GM18868 (cell line): ENCODE results near the gene ORAI3.

ENCODE experiments used
- ATAC-seq: cut with Tn5 transposase; IDR thresholded peaks from one replicate; pipeline ENCODE4 v1.9.1; 2021; ENCODE audit warnings: mild to moderate bottlenecking, moderate library complexity; ENCODE audit not compliant: unreplicated experiment

Gene ORAI3

DNA sequence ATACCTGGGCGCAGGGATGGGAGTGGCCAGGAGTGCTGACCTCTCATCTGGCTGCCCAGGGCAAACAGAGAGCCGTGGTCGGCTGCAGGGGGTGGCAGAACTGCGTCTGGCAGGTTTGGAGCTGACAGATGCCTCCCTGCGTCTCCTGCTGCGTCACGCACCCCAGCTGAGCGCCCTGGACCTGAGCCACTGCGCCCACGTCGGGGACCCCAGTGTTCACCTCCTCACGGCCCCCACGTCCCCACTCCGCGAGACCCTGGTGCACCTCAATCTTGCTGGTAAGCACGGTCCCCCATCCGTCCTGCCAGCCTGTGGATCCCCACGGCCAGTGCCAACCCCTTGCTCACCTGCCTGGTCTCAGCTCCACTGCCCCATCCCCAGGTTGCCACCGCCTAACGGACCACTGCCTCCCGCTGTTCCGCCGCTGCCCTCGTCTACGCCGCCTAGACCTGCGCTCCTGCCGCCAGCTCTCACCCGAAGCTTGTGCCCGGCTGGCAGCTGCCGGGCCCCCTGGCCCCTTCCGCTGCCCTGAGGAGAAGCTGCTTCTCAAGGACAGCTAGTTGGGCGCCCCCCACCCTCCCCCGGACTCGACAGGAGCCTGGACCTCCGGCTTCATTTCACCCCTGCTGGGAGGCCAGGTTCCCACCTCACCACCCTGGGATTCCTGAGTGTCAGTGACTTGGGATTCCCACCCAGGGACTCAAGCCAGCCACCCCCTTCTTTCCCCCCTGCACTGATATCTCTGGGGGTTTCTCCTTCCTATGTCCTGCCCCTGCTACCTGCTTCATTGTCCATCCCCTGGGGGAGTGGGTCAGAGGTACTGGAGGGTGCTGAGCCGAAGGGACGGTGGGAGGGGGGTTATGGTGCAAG, 2.0 kb upstream of the ORAI3 start:
- no peak for ATAC-seq

DNA sequence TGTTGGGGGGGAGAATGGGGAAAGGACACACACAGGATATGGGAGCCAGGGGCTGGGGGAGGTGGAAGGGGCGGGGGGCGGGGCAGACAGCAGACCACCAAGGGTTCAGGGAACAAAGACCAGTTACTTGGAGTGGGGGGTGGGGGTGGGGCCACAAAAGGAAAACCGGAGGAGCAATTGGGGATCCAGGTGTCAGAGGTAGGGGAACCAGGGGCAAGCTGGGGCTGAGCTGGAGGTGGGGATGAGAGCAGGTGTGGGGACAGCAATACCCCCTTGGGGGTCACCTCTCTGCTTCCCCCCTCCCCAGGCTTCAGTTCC, 1.4 kb upstream of the ORAI3 start:
- ATAC-seq: no peak

DNA sequence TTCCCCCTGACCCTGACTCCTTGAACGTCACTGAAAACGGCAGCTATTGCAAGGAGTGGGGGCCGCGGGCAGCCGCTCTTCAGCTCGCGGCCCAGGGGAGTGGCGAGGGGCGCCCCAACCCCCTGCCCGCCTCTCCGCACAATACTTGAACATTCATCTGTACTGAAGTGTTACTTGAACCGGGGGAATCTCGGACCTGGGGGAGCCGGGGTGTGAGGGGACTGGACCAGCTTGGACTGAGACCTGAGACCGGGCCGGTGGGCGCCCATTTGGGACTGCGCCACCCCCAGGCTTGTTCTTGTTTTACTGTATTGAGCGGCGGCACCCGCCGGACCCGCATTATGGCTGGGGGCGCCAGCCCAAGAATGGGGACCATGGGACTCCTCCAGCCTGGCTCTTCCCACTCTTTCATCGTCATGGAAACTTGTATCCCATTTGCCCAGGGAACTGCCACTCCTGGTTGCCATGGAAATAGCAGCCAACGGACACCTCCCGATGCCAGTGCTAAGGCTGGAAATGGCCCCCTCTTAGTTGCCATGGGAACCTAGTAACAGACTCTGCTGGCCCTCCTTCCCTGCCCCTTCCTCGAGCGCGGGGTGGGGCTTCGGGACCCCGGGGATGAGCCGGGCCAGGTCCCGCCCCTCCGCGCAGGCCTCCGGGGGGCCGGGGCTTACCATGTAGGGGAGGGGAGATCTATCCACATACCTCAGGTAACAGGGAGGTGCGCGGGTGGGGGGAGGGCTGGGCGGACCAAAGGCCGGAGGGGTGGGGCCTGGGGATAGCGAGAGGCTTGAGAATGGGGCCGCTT, 805 bp upstream of the ORAI3 start:
- ATAC-seq: peak; percentile 15

DNA sequence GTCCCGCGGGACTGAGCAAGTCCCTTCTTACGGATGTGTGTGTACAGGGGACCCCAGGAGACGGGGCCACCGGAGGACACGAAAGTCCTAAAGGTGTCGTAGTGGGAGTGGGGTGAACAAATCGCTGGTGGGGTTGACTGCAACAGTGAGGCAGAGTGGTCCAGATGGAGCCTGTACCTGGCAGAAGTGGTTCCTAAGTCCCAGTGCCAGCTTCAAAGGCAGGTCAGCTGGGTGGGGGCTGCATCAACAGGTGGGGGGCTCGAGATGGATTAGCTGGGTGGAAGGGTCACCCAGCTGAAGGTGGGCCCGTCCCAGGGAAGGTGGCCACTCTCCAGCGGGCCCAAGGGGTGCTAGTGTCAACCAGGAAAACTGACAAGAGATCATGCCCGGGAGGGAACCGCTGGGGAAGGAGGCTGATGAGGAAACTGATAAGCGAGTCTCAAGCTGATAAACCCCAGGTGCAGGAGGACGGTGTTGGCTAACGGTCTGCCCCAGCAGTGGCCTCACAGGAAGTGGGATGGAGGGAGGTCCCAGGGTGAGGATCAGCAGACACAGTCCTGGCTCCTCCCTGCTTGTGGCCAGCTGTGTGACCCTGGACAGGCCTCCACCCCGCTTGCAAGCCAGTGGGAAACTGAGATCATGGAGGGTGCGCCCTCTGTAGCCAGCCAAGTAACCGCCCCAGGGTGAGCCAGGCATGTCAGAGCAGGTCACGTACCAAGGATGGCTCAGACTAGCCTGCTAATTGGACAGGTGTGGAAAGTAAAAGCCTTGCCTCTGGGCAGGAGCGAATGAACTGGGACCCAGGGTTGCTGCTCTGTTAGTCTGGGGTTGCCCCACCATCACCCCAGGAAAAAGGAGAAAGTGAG, 1.0 kb downstream of the ORAI3 start:
- peak; percentile 48 for ATAC-seq

DNA sequence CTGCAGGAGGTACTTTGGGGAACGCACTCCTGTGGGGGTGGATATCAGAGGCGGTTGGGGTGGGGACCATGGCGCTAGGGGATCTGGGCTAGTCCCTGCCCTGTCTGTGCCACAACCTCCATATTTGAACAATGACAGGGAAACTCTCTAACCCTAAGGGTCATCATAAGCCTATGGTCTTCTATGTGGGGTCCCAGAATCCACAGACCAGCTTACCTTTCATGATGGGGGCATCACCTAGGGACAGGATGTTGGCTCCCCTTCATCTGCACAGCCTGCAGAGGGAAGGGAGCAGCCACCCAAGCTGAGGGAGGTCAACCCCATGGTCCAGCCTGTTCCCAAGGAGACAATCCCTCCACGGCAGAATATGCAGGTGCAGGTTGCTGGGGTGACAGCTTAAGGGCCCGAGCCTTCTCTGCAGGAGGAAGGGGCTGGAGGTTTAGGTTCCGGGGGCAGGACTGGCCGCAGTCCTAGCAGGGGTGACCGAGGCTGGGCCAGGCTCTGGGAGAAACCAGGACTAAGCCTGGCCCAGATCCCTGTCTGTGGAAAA, 1.7 kb downstream of the ORAI3 start:
- ATAC-seq: no peak

DNA sequence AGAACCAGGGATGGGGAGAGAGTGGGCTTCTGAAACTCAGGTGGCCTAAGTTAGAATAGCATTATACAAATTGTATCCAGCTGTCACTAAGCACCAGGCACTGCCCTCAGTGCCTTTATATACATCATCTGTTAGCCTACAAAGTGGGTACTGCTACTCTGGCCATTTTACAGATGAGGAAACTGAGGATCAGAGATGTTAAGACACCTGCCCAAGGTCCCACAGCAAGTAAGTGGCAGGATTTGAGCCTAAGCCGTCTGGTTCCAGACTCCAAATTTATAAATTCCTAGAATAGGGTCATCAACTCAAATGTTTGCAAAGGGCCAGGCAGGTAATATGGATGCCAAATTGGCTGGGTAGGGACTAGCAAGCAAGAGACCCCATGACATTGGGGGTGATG, 2.3 kb downstream of the ORAI3 start:
- ATAC-seq: no peak

DNA sequence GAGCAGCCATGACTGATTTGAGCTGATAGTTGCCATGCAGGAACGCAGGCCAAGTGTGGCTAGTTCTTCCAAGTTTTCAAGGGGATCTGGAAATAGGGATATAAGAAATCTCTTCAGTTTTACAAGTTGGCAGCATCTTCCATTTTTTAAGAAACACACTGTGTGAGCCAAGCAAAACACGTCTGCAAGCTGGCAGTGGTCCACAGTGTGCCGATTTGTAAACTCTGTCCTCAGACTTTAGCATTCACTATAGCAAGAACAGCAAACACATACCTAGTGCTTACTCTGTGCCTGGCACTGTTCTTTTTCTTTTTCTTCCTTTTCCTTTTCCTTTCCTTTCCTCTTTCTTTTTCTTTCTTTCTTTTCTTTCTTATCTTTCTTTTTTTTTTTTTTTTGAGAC, 2.9 kb downstream of the ORAI3 start:
- no peak for ATAC-seq

DNA sequence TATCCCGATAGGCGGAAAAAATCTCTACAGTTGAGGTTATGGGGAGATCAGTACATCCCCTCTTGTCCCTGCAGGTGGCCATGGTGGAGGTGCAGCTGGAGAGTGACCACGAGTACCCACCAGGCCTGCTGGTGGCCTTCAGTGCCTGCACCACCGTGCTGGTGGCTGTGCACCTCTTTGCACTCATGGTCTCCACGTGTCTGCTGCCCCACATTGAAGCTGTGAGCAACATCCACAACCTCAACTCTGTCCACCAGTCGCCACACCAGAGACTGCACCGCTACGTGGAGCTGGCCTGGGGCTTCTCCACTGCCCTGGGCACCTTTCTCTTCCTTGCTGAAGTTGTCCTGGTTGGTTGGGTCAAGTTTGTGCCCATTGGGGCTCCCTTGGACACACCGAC, 4.2 kb downstream of the ORAI3 start:
- ATAC-seq: no peak

DNA sequence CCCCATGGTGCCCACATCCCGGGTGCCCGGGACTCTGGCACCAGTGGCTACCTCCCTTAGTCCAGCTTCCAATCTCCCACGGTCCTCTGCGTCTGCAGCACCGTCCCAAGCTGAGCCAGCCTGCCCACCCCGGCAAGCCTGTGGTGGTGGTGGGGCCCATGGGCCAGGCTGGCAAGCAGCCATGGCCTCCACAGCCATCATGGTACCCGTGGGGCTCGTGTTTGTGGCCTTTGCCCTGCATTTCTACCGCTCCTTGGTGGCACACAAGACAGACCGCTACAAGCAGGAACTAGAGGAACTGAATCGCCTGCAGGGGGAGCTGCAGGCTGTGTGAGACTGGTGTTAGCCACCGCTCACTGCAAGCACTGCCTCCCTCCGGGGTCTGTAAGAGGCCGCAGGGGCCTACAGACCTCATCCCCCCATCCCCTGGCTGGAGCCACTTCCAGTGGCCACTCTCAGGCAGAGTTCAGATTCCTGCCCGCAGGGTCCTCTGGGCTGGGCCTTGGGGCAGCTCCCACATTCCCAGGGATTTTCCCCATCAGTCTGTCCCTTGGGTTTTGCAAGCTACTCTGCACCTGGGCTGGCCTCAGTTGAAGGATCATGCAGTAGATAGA, 4.8 kb downstream of the ORAI3 start:
- ATAC-seq: no peak

DNA sequence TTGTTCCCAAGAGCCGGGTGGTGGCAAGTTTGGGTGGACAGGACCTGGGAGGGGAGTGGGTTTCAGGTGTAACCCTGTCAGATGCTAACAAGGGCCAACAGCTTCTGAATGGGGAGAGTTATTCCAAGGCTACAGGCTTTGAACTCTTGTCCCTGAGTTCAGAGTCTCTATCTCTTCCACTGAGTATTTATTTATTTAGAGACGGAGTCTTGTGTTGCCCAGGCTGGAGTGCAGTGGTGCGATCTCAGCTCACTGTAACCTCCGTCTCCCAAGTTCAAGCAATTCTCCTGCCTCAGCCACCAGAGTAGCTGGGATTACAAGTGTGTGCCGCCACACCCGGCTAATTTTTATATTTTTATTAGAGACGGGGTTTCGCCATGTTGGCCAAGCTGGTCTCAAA, 6.1 kb downstream of the ORAI3 start:
- ATAC-seq: no peak

DNA sequence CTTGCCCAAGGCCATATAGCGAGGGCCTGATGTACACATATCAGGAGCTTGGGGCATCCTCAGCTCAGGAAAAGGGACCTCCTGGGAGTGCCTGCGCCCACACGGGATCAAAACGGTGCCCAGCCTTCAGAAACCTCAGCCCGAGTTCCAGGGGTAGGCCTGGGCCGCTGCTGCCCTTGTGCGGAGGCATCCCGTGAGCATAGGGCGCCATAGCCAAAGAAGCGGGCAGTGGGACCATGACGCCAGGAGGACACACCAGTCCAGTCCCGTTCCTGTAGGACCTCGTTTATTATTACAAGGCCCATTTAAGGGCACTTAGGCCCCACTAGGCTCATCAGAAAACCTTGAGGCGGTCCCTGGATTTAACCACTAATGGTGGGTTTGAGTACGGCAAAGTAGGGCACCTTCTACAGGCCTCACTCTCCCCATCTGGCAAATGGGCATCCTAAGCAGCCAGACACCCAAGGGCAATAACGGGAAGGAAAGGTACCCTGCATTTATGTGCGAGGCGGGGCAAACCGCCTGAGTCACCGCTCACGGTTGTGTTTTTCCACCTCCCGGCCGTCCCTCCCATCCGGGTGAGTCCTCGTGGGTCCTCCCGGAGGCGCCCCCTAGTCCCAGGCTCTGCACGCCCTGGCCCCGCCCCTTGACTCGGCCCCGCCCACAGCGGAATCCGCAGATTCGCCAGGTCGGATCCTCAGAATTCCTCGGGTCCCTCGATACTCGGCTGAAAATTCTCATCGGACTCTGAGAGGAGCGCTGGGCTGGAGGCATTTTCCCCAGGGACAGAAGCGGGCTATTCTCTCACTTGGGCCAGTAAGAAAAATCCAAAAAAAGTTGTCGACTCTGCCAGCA, 8.0 kb downstream of the ORAI3 start:
- peak; percentile 42 for ATAC-seq

DNA sequence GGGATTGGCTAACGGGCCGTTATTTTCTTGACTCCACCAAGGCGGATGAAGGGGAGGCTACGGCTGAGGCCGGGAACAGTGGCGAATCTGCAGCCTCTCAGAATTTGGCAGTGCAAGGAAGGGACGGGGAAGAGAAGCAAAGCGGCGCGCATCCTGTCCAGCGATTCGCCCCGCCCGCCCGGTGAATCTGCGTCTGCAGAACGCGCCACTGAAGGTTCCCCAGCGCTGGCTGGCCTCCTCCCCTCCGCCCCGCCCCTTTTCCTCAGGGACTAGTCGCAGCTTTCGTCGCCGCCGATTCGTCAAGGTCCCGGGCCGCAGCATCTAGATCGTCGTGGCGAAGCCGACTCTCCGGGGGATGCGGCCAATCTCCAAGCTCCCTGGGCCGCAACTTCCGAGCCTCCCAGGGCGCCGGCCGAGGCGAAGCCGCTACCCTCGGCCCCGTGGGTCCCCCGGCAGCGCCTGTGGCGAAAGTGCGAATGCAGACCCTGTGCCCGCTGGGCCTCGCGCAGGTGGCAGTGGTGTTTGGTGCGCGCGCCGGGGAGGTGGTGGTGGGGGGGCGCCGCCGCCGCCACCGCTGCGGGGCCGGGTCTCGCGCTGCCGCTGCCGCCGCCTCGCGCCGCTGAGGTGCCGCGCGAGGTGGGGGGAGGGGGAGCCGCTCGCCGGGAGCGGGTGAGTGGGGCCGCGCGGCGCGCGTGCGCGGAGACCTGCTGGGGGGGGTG, 8.7 kb downstream of the ORAI3 start, which contains the start of gene SETD1A:
Gene SETD1A (plus strand): TSS at position 299 of the 719 bp plus-strand sequence. CDS start 978 bp downstream, outside the sequence.
- ATAC-seq: peak; percentile 71

DNA sequence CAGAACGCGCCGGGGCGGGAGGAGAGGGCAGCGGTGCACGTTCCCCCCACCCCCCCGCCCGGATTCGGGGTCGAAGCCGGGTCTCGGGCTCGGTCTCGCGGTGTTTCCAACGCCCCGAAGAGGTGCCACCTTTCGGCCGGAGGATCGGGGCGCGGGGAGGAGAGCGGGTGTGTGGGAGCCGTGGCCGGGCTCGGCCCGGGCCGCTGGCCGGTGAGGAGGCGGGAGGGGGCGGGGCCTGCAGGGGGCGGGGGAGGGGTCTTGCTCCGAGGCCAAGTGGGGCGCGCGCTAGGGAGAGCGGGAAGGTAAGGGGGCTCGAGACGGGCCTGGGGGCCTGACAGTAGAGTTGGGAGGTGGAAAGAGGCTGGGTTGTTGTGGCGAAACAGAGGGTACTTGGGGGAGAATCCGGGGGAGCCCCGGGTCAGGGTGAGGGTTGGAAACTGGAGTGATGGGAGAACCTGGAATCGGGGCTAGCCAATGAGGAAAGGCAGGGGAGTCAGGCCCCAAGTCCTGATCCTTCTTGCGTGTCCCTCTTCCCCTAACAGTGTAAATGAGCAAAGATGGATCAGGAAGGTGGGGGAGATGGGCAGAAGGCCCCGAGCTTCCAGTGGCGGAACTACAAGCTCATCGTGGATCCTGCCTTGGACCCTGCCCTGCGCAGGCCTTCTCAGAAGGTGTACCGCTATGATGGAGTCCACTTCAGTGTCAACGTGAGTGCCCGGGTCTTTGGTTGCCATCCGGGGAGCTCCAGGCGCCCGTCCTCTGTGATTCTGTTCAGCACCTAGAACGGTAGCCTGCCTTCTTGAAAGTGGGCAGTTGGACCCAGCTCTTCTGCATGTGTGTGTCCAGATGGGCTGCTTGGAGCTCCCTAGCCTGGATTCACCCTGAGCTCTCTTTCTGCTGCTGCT, 9.6 kb downstream of the ORAI3 start:
- ATAC-seq: peak; percentile 29

DNA sequence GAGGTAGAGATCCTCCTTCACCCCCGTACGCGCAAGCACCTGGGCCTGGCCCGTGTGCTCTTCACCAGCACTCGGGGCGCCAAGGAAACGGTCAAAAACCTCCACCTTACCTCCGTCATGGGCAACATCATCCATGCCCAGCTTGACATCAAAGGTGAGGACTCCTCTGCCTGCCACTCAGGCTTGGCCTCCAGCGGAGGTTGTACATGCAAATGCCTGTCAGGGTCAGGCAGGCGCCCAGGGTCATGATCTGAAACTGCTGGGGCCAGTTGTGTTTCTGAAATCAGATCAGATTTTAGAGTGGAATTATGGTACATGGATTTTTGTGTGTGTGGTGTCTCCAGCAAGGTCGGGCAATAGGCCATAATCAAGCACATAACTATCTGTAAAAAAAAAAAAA, 12.5 kb downstream of the ORAI3 start:
- no peak for ATAC-seq

DNA sequence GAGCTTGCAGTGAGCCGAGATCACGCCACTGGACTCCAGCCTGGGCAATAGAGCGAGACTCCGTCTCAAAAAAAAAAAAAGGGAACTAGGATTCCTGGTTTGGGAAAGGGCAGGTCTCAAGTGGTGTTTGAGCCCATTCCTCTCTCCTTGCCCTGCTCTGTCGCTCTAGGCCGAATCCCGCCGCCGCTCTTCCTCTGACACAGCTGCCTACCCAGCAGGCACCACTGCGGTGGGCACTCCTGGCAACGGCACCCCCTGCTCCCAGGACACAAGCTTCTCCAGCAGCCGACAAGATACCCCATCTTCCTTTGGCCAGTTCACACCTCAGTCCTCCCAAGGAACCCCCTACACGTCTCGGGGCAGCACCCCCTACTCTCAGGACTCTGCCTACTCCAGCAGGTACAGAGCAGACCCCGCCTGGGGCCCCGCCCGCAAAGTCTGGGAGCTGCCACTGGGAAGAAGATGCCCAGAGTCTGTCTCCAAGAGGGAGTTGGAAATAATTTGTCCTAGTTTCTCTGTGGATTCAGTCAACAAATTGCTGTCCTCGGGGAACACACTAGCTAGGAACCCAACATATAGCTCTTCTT, 15.2 kb downstream of the ORAI3 start:
- ATAC-seq: no peak

DNA sequence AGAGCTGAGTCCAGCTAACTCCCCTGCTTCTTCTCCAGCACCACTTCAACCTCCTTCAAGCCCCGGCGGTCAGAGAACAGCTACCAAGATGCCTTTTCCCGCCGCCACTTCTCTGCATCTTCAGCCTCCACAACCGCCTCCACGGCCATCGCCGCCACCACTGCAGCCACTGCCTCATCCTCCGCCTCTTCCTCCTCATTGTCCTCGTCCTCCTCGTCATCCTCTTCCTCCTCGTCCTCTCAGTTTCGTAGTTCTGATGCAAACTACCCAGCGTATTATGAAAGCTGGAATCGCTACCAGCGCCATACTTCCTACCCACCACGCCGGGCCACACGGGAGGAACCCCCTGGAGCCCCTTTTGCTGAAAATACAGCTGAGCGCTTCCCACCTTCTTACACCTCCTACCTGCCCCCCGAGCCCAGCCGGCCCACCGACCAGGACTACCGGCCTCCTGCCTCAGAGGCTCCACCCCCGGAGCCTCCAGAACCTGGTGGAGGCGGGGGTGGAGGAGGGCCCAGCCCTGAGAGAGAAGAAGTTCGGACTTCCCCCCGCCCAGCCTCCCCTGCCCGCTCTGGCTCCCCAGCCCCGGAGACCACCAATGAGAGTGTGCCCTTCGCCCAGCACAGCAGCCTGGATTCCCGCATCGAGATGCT, 15.8 kb downstream of the ORAI3 start:
- ATAC-seq: no peak

DNA sequence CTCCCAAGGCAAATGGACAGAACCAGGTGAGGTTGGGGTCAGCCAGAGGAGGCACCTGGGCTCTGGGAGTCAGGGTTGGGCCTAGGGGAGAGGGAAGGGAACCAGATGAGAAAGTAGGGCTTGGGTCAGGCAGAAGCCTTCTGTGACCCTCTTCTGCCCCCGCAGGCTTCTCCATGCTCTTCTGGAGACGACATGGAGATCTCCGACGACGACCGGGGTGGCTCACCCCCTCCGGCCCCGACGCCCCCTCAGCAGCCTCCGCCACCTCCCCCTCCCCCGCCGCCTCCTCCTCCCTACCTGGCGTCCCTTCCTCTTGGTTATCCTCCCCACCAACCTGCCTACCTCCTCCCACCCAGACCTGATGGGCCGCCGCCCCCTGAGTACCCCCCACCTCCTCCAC, 16.6 kb downstream of the ORAI3 start:
- no peak for ATAC-seq
